A549 (cell line): Measurements from ENCODE around the gene UBE2L5. TPM values are rescaled to one million over a fixed set of nuclear protein-coding genes. Genes with fewer than 3 reads are reported as not detected.

ENCODE experiments used
- ATAC-seq, 2 experiments: fragments of 200-7000 bp in 1 of 2; fragments of >200 bp in 1 of 2; cut with Nextera tagmentation in 1 of 2; cut with Tn5 transposase in 1 of 2; 3 replicates each; pipeline versions ENCODE4 v1.8.0 to v1.9.1; 2018 to 2020; ENCODE audit warnings: mild to moderate bottlenecking in 1 of 2, moderate library complexity in 1 of 2
- CTCF ChIA-PET: fragments of 300-600 bp; sonication (Branson Sonifier 250); formaldehyde crosslinking; extraction: SDS; loops from one replicate; lab custom pipeline; 2021; ENCODE audit warnings: antibody characterized with exemption, inconsistent platforms; lab: Yijun Ruan, JAX
- POLR2A ChIA-PET: fragments of 350-600 bp; formaldehyde crosslinking; extraction: SDS; loops from one replicate; lab custom pipeline; 2021; ENCODE audit warnings: antibody characterized with exemption, inconsistent platforms; lab: Yijun Ruan, JAX
- DNase-seq, 2 experiments: peaks; one replicate each; pipeline versions ENCODE4 v3.0.0 to v3.0.0-alpha.2; 2011 to 2016; ENCODE audit warnings: low read depth in 1 of 2, low spot score in 1 of 2
- FAIRE-seq: peaks from 2 replicates; lab custom pipeline; 2011; peaks lifted over from hg19 to GRCh38; lab: Jason Lieb, UNC
- H3K27ac ChIP-seq, 2 experiments: fragments of >200 bp; sonication (Bioruptor Twin); formaldehyde crosslinking; 3 replicates each; pipeline ENCODE4 v1.5.1; 2016 to 2017
- H3K4me1 ChIP-seq: fragments of >200 bp; sonication (Bioruptor Twin); formaldehyde crosslinking; 3 replicates; pipeline ENCODE4 v1.6.1; 2016
- H3K4me2 ChIP-seq: fragments of >200 bp; sonication (Bioruptor Twin); formaldehyde crosslinking; 3 replicates; pipeline ENCODE4 v1.6.1; 2016
- H3K4me3 ChIP-seq: fragments of >200 bp; sonication (Bioruptor Twin); formaldehyde crosslinking; 3 replicates; pipeline ENCODE4 v1.5.1; 2016
- H3K9me3 ChIP-seq: fragments of >200 bp; sonication (Bioruptor Twin); formaldehyde crosslinking; 3 replicates; pipeline ENCODE4 v1.6.1; 2016
- BCL3 ChIP-seq: fragments of >200 bp; sonication (Bioruptor Twin); formaldehyde crosslinking; IDR thresholded peaks from 3 replicates; pipeline ENCODE4 v1.6.1; 2016
- BHLHE40 ChIP-seq: IDR thresholded peaks from 2 replicates; pipeline ENCODE4 v1.6.1; 2012; ENCODE audit warnings: low read depth, low read length, inconsistent platforms
- CBX2 ChIP-seq: fragments of 200-600 bp; sonication (generic); IDR thresholded peaks from 2 replicates; pipeline ENCODE4 v1.6.1; 2016; ENCODE audit warnings: low read depth, mild to moderate bottlenecking, borderline replicate concordance
- CEBPB ChIP-seq, 2 experiments: fragments of >200 bp in 1 of 2; sonication (Bioruptor Twin) in 1 of 2; formaldehyde crosslinking in 1 of 2; IDR thresholded peaks; 2 replicates each; pipeline ENCODE4 v1.6.1; 2012 to 2016
- CHD4 ChIP-seq: fragments of 200-600 bp; sonication (generic); IDR thresholded peaks from 2 replicates; pipeline ENCODE4 v1.6.1; 2016; ENCODE audit warnings: antibody characterized with exemption, mild to moderate bottlenecking, borderline replicate concordance
- EHMT2 ChIP-seq: fragments of 200-600 bp; sonication (generic); IDR thresholded peaks from 2 replicates; pipeline ENCODE4 v1.6.1; 2016; ENCODE audit warnings: antibody characterized with exemption, low read depth, mild to moderate bottlenecking, moderate library complexity
- ELK1 ChIP-seq: fragments of 150-350 bp; IDR thresholded peaks from 2 replicates; pipeline ENCODE4 v1.6.1; 2014; ENCODE audit warnings: low read depth, mild to moderate bottlenecking, low read length
- HMGXB4 ChIP-seq: fragments of 250-450 bp; sonication (Bioruptor Pico); IDR thresholded peaks from 2 replicates; pipeline ENCODE4 v1.5.0; 2021; ENCODE audit warnings: mild to moderate bottlenecking, moderate library complexity, borderline replicate concordance
- HOXA7 ChIP-seq: fragments of 250-450 bp; sonication (Bioruptor Pico); IDR thresholded peaks from 2 replicates; pipeline ENCODE4 v1.5.0; 2020; ENCODE audit warnings: mild to moderate bottlenecking, moderate library complexity
- JUN ChIP-seq, 2 experiments: fragments of >200 bp; sonication (Bioruptor Twin); formaldehyde crosslinking; IDR thresholded peaks; 2 replicates in 1 of 2; 3 replicates in 1 of 2; pipeline ENCODE4 v1.6.1; 2016 to 2017
- JUNB ChIP-seq: fragments of >200 bp; sonication (Bioruptor Twin); formaldehyde crosslinking; IDR thresholded peaks from 2 replicates; pipeline ENCODE4 v1.6.1; 2016
- KDM1A ChIP-seq: fragments of 200-600 bp; sonication (generic); IDR thresholded peaks from 2 replicates; pipeline ENCODE4 v1.6.1; 2016; ENCODE audit warnings: low read depth, mild to moderate bottlenecking
- KDM5A ChIP-seq: fragments of 200-600 bp; sonication (generic); IDR thresholded peaks from 2 replicates; pipeline ENCODE4 v1.6.1; 2016; ENCODE audit warnings: antibody characterized with exemption, mild to moderate bottlenecking
- MAFK ChIP-seq: fragments of 450-650 bp; IDR thresholded peaks from 2 replicates; pipeline ENCODE4 v1.6.1; 2014; ENCODE audit not compliant: partially characterized antibody
- NFE2L2 ChIP-seq: fragments of 150-350 bp; conservative IDR thresholded peaks from 2 replicates; pipeline ENCODE4 v1.6.1; 2014; ENCODE audit warnings: low read length
- PBX3 ChIP-seq: IDR thresholded peaks from 2 replicates; pipeline ENCODE4 v1.6.1; 2012
- PHF8 ChIP-seq: fragments of 200-600 bp; sonication (generic); IDR thresholded peaks from 2 replicates; pipeline ENCODE4 v1.6.1; 2016; ENCODE audit warnings: low read depth, mild to moderate bottlenecking, antibody characterized with exemption, moderate library complexity, borderline replicate concordance
- POLR2A ChIP-seq: IDR thresholded peaks from 2 replicates; pipeline ENCODE4 v1.6.1; 2012; ENCODE audit warnings: mild to moderate bottlenecking, low read length
- POLR2AphosphoS2 ChIP-seq: conservative IDR thresholded peaks from 2 replicates; pipeline ENCODE4 v1.6.1; 2012; ENCODE audit warnings: low read length, improper control_type of control experiment, inconsistent platforms
- RAD21 ChIP-seq, 2 experiments: fragments of >200 bp in 1 of 2; sonication (Bioruptor Twin) in 1 of 2; formaldehyde crosslinking in 1 of 2; IDR thresholded peaks in 1 of 2; conservative IDR thresholded peaks in 1 of 2; 2 replicates in 1 of 2; 3 replicates in 1 of 2; pipeline ENCODE4 v1.6.1; 2012 to 2018; ENCODE audit warnings: inconsistent platforms in 1 of 2
- RFX5 ChIP-seq: fragments of 450-650 bp; IDR thresholded peaks from 2 replicates; pipeline ENCODE4 v1.7.1; 2014; ENCODE audit warnings: antibody characterized with exemption, mild to moderate bottlenecking, moderate library complexity
- ZNF302 ChIP-seq: fragments of 250-450 bp; sonication (Bioruptor Pico); IDR thresholded peaks from 2 replicates; pipeline ENCODE4 v1.9.0; 2021; ENCODE audit warnings: inconsistent platforms, mild to moderate bottlenecking, moderate library complexity
- WGBS: methylation state at CpG from one replicate; pipeline ENCODE4 v1.1.6; 2017; ENCODE audit errors: missing lambda C conversion rate; 5-methylcytosine and 5-hydroxymethylcytosine counted together
- polyA minus RNA-seq: library from RNA; depleted of rRNA, polyadenylated mRNA; stranded (reverse); fragments of >200 nt; gene quantifications from 2 replicates; pipeline ENCODE4 v1.2.3, GENCODE V29; 2011; rRNA and poly(A)+ RNA removed
- polyA plus RNA-seq, 4 experiments: library from polyadenylated mRNA; depleted of rRNA in 3 of 4; stranded (reverse); fragments of >200 nt; fragmentation: RNase III in 1 of 4; extraction: RNeasy Plus Mini Kit Qiagen cat#74134 plus additional on column Dnase treatment in 1 of 4; gene quantifications; 2 replicates in 3 of 4; 3 replicates in 1 of 4; pipeline ENCODE4 v1.2.3, GENCODE V29; 2011 to 2017

The UBE2L5 gene
- polyA plus RNA-seq (2011; rRNA removed) (0.48 TPM in 1 of 2 replicates, not detected in the other), polyA plus RNA-seq (2017; fragmentation: RNase III; extraction: RNeasy Plus Mini Kit Qiagen cat#74134 plus additional on column Dnase treatment) (0.31 to 0.53 TPM (median 0.33 TPM) in 3 replicates), polyA minus RNA-seq (0.12 TPM in 1 of 2 replicates, not detected in the other)
- polyA plus RNA-seq (2012; cell fraction: cytosol; rRNA removed), result not detected in 2 replicates
- polyA plus RNA-seq (2012; cell fraction: nucleus; rRNA removed), result not detected in 2 replicates

GRCh38 chr13:30422054-30422839, at the start of gene UBE2L5:
TSS of gene UBE2L5 (plus strand) at chr13:30422493. CDS start at chr13:30427991, 5,498 bp downstream.
- no peaks in the 10 kb centered on the region for H3K9me3 ChIP-seq
- peak; percentile 81 to 94 for ATAC-seq
- peak; percentile 54 for TF ChIP-seq MAFK
- peak in 1 of 2 experiments; percentile 18; a peak in 1 of 5 replicates for TF ChIP-seq RAD21 (conservative IDR thresholded peaks at IDR 0.05 in 1 of 2, IDR thresholded peaks at IDR 0.05 in 1 of 2)
- peak; percentile 45; the same call in 1 of the 2 replicates for TF ChIP-seq PHF8
- no peak for TF ChIP-seq PBX3
- peak; percentile 29; the same call in 1 of the 3 replicates for TF ChIP-seq BCL3
- no peak for TF ChIP-seq CHD4
- TF ChIP-seq JUN (IDR thresholded peaks at IDR 0.05), result peak in 1 of 2 experiments; percentile 57; a peak in 1 of 5 replicates
- peak; percentile 70 for TF ChIP-seq POLR2A
- TF ChIP-seq ZNF302 (CRISPR knock-in tag), result no peak
- TF ChIP-seq ELK1, result no peak
- TF ChIP-seq KDM1A, result no peak
- no peak for TF ChIP-seq JUNB
- H3K4me2 ChIP-seq, result peak within 1 kb of the TSS; percentile 82
- peak; percentile 9 to 87 for DNase-seq
- H3K27ac ChIP-seq, result peak within 1 kb of the TSS; percentile 86 to 87
- CTCF ChIA-PET, result interaction anchor here (0.8 kb wide), 1 partner anchor 380 kb away, joined by 3 read pairs; no protein-coding TSS in a partner anchor
- no peak for FAIRE-seq
- POLR2A ChIA-PET, result interaction anchor here (0.7 to 1.6 kb wide), 19 partner anchors 9 to 550 kb away, joined by 3 to 16 read pairs (median 4); partner anchors contain the start of genes KATNAL1 and USPL1
- H3K4me1 ChIP-seq, result peaks cover 10% of the 10 kb centered on the region; the same call in 2 of the 3 replicates
- peak within 1 kb of the TSS; percentile 52 for H3K4me3 ChIP-seq
- 1% methylated on average over 32 of the region's 57 CpGs for WGBS

GRCh38 chr13:30373727-30374126, 48.6 kb upstream of the UBE2L5 start:
- Histone ChIP-seq H3K27ac (no peak overlapping the region), H3K9me3 (no peaks in the 10 kb centered on the region), H3K4me2 (no peak overlapping the region), H3K4me3 (no peak overlapping the region), H3K4me1 (no peaks in the 10 kb centered on the region)
- DNase-seq, result no peak
- TF ChIP-seq BHLHE40, result no peak
- TF ChIP-seq NFE2L2, result no peak
- TF ChIP-seq HOXA7, result no peak
- TF ChIP-seq KDM5A, result no peak
- TF ChIP-seq PHF8, result no peak
- TF ChIP-seq CBX2, result no peak
- no peak for TF ChIP-seq HMGXB4 (CRISPR knock-in tag)
- TF ChIP-seq POLR2AphosphoS2, result no peak
- no peak for TF ChIP-seq RFX5
- no peak for TF ChIP-seq EHMT2
- TF ChIP-seq CEBPB (IDR thresholded peaks at IDR 0.05), result no peak
- no peak for ATAC-seq
- WGBS, result 58% methylated on average over 9 of the region's 9 CpGs
- ChIA-PET POLR2A (no interaction called here), CTCF (no interaction called here)
- FAIRE-seq, result no peak
